ENCODE results near the gene NTN1. TPM values are rescaled to one million over a fixed set of nuclear protein-coding genes. Genes with fewer than 3 reads are reported as not detected.

NTN1 gene
- total and polyA plus RNA-seq, 4 donors, result 18.7 to 137 (median 60.1) TPM

DNA sequence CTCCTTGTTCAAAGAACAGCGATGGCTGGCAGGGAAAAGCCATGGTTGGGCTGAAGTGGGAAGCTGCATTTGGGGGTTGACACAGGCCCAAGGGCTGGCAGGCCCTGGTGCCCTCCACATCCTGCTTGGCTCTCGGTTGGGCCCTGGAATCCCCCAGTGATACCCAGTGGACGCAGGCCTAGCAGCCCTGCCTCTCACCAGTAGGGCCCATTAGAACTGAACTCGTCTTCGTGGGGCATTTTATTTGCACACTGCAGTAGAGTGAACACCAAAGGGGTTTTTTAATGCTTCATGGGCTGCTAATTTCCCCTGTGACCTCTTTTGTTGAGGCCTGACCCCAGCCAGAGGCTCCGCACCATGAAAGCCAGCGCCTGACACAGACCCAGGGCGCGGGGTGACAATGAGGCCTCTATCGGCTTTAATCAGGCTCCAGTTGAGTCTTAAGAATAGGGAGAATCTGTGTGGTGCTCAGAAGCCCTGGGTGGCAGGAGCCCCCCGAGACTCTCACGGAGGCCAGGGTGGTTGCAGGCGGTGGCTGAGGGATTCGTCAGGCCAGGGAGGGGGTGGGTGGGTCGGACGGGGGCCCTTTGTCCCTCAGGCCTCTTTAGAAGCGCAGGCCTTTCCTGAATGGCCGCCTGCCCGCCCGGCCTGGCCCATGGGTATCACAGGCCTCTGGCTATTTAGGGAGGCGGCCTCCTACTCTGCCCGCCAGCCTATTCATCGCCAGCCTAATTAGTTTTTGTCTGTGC, 199.3 kb downstream of the NTN1 start:
- no peaks in the 10 kb centered on the region for H3K9me3 ChIP-seq (ENCODE audit: control insufficient read depth, insufficient read depth, low read length)
- DNase-seq (ENCODE audit: low read depth in 4 of 6, low spot score in 6 of 6), result peak in 2 of 6 donors; percentile 49 to 54
- no peaks in the 10 kb centered on the region for H3K27me3 ChIP-seq (ENCODE audit: control insufficient read depth, insufficient read depth, low read length)
- peaks cover 31% of the 10 kb centered on the region for H3K4me1 ChIP-seq (ENCODE audit: control insufficient read depth, insufficient read depth, low read length)
- peaks cover 31% of the 10 kb centered on the region for H3K36me3 ChIP-seq (ENCODE audit: control insufficient read depth, insufficient read depth, low read length)
- WGBS (ENCODE audit: insufficient coverage), result 23% methylated on average over 20 of the region's 23 CpGs
- peak overlapping the region; percentile 58 for H3K27ac ChIP-seq (ENCODE audit: low read depth, low read length)
- no peak overlapping the region for H3K4me3 ChIP-seq (ENCODE audit: low read depth, low read length)

DNA sequence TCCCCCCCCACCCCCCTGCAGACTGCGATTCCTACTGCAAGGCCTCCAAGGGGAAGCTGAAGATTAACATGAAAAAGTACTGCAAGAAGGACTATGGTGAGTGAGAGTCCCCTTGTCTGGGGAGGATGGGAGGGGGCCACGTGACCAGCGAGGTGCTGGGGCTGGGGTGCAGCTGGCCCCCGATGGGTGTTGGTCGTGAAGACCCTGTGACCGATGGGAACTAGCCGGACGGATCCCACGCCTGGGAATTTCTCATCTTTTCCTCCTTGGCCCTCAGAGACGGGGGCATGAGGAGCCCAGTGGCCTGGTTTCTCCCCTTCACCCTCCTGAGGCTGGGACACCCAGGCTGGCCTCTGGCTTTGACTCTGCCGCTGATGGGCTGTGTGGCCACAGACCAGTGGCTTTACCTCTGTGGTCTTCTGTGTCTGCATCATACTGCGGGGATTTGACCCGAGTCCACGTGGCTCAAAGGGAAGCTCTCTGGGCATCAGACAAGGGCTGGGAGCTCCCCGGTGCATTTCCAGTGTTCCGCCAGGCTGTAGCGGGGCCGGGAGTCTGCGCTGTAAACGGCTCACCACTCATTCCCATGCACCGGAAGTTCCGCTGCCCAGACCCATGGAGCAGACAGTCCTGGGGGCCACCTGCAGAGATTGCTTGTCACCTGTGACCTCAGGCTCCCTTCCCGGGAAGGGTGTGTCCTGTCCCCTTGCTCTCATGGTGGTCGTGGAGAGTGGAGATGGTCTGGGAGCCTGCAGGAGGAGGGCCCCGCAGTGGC, 200.0 kb downstream of the NTN1 start:
- H3K4me3 ChIP-seq (ENCODE audit: low read depth, low read length), result no peak overlapping the region
- no peak for DNase-seq (ENCODE audit: low read depth in 4 of 6, low spot score in 6 of 6)
- peaks cover 38% of the 10 kb centered on the region for H3K36me3 ChIP-seq (ENCODE audit: control insufficient read depth, insufficient read depth, low read length)
- H3K4me1 ChIP-seq (ENCODE audit: control insufficient read depth, insufficient read depth, low read length), result peaks cover 31% of the 10 kb centered on the region
- no peak overlapping the region for H3K27ac ChIP-seq (ENCODE audit: low read depth, low read length)
- H3K27me3 ChIP-seq (ENCODE audit: control insufficient read depth, insufficient read depth, low read length), result no peaks in the 10 kb centered on the region
- no peaks in the 10 kb centered on the region for H3K9me3 ChIP-seq (ENCODE audit: control insufficient read depth, insufficient read depth, low read length)
- 71% methylated on average over 24 of the region's 25 CpGs for WGBS (ENCODE audit: insufficient coverage)

DNA sequence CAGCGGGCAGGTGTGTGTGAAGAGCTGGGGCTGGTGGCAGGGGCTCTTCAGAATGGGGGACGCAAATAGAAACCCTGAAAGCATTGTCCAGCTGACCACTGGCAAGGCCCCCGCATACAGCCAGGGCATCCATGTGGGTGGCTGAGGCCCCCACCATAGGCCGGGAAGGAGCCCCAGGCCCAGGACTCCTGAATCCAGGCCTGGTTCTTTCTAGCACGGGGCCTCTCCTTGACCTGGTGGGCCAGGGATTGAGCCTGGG, 200.5 kb downstream of the NTN1 start:
- no peaks in the 10 kb centered on the region for H3K27me3 ChIP-seq (ENCODE audit: control insufficient read depth, insufficient read depth, low read length)
- H3K4me3 ChIP-seq (ENCODE audit: low read depth, low read length), result no peak overlapping the region
- peaks cover 31% of the 10 kb centered on the region for H3K4me1 ChIP-seq (ENCODE audit: control insufficient read depth, insufficient read depth, low read length)
- DNase-seq (ENCODE audit: low read depth in 4 of 6, low spot score in 6 of 6), result no peak
- H3K27ac ChIP-seq (ENCODE audit: low read depth, low read length), result no peak overlapping the region
- peaks cover 43% of the 10 kb centered on the region for H3K36me3 ChIP-seq (ENCODE audit: control insufficient read depth, insufficient read depth, low read length)
- 96% methylated on average over 5 of the region's 5 CpGs for WGBS (ENCODE audit: insufficient coverage)
- no peaks in the 10 kb centered on the region for H3K9me3 ChIP-seq (ENCODE audit: control insufficient read depth, insufficient read depth, low read length)

DNA sequence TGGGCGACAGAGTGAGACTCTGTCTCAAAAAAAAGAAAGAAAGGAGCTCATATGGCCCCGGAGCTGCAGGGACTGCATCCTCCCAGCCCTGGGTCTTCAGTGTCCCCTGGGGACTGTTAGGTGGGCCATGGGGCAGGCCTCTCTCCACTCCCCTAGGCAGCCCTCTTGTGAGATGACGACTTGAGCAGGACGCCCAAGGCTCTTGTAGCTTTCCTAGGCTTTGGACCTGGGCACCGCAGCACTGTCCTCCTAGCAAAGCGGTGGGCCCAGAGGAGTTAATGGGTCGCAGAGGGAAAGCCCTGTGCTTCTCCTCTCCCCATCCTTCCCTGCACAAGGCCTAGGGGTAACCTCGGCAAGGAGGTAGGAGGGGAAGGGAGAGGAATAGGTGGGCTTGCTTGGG, 202.2 kb downstream of the NTN1 start:
- 80% methylated on average over 3 of the region's 8 CpGs for WGBS (ENCODE audit: insufficient coverage)
- H3K27me3 ChIP-seq (ENCODE audit: control insufficient read depth, insufficient read depth, low read length), result no peaks in the 10 kb centered on the region
- no peak overlapping the region for H3K4me3 ChIP-seq (ENCODE audit: low read depth, low read length)
- H3K36me3 ChIP-seq (ENCODE audit: control insufficient read depth, insufficient read depth, low read length), result peaks cover 56% of the 10 kb centered on the region
- no peaks in the 10 kb centered on the region for H3K9me3 ChIP-seq (ENCODE audit: control insufficient read depth, insufficient read depth, low read length)
- H3K4me1 ChIP-seq (ENCODE audit: control insufficient read depth, insufficient read depth, low read length), result peaks cover 36% of the 10 kb centered on the region
- no peak overlapping the region for H3K27ac ChIP-seq (ENCODE audit: low read depth, low read length)
- DNase-seq (ENCODE audit: low read depth in 4 of 6, low spot score in 6 of 6), result no peak

DNA sequence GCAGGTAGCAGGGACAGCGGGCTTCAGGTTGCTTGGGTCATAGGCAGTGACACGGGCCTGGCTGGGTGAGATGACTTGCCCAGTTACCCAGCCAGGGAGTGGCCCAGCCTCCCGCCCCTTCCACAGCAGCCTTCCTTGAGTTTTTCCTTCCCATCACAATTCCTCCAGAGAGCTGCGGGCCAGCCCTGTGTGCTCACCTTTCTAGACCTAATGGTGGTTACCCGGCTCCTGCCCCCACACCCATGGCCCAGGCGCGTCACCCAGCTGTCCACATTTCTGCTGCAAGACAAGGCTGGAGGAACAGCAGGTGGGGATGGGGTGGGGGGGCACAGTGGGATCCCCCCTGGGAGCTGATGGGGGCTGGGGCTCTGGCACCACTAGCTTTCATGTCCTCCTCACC, 203.2 kb downstream of the NTN1 start:
- Histone ChIP-seq H3K4me1 (ENCODE audit: control insufficient read depth, insufficient read depth, low read length) (peaks cover 36% of the 10 kb centered on the region), H3K27ac (ENCODE audit: low read depth, low read length) (no peak overlapping the region), H3K4me3 (ENCODE audit: low read depth, low read length) (no peak overlapping the region), H3K36me3 (ENCODE audit: control insufficient read depth, insufficient read depth, low read length) (peaks cover 55% of the 10 kb centered on the region), H3K27me3 (ENCODE audit: control insufficient read depth, insufficient read depth, low read length) (no peaks in the 10 kb centered on the region), H3K9me3 (ENCODE audit: control insufficient read depth, insufficient read depth, low read length) (no peaks in the 10 kb centered on the region)
- 94% methylated on average over 4 of the region's 7 CpGs for WGBS (ENCODE audit: insufficient coverage)
- DNase-seq (ENCODE audit: low read depth in 4 of 6, low spot score in 6 of 6), result no peak

DNA sequence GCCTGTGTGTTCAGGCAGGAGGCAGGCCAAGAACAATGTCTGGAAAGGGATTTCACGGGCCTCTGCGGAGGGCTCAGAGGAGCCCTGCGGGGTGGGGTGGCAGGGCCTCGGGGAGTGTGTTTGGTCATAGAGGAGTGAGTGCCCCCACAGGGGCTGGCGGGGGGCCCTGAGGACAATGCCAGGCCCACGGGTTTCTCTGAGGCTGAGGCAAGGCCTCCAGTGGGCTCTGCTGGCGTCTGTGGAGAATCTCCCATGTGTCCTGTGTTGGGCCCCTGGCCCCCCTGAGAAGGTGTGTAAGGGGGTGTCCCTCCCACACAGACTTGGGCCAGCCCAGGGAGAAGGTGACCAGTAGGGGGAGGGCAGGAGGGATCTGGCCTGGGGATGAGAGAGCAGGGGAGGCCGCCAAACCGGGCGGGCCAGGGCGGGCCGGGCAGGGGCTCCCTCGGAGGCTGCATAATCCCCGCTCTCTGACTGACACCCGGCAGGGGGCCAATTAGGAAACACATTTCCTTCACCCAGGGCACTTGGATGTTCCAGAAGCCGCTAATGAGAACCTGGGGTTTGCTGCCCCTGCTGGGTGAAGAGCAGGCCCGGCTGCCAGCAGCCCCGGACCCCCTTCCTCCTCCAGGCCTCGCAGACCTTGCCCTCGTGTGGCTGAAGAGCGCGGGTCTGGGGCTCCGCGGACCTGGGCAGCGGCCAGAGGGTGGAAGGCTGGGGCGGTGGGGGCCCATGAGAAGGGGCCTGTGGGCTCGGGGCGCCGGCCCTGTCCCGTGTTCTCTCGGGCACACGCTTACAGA, 204.2 kb downstream of the NTN1 start:
- Histone ChIP-seq H3K27me3 (ENCODE audit: control insufficient read depth, insufficient read depth, low read length) (no peaks in the 10 kb centered on the region), H3K4me1 (ENCODE audit: control insufficient read depth, insufficient read depth, low read length) (peaks cover 31% of the 10 kb centered on the region), H3K36me3 (ENCODE audit: control insufficient read depth, insufficient read depth, low read length) (peaks cover 60% of the 10 kb centered on the region), H3K27ac (ENCODE audit: low read depth, low read length) (no peak overlapping the region), H3K9me3 (ENCODE audit: control insufficient read depth, insufficient read depth, low read length) (no peaks in the 10 kb centered on the region), H3K4me3 (ENCODE audit: low read depth, low read length) (no peak overlapping the region)
- WGBS (ENCODE audit: insufficient coverage), result 59% methylated on average over 24 of the region's 32 CpGs
- peak in 1 of 6 donors; percentile 77 for DNase-seq (ENCODE audit: low read depth in 4 of 6, low spot score in 6 of 6)

DNA sequence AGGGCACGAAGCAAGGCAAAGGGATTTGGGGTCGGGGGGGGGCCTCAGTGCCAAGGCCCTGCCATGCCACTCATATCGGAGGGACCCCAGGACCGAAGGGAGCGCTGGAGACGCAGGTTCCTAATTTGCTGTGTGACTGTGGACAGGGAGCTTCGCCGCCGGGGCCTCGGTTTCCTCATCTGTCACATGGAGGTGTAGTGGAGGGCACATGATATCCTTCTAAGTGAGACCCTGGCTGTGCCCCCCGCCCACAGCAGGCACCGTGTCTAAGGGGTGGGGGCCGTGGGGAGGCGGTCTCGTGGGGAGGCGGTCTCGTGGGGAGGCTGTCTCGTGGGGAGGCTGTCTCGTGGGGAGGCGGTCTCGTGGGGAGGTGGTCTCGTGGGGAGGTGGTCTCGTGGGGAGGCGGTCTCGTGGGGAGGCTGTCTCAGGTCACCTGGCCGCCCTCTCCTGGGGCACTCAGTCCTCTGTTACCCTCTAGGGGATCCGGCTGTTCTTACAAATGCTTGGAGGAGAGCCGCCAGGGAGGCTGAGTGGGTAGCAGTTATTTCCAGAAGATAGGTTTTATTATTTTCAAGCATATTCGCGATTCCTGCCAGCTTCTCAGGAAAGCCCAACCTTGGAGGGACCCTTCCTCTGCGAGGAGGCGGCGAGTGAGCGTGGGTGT, 205.0 kb downstream of the NTN1 start:
- Histone ChIP-seq H3K27ac (ENCODE audit: low read depth, low read length) (no peak overlapping the region), H3K9me3 (ENCODE audit: control insufficient read depth, insufficient read depth, low read length) (no peaks in the 10 kb centered on the region), H3K27me3 (ENCODE audit: control insufficient read depth, insufficient read depth, low read length) (no peaks in the 10 kb centered on the region), H3K36me3 (ENCODE audit: control insufficient read depth, insufficient read depth, low read length) (peaks cover 59% of the 10 kb centered on the region), H3K4me3 (ENCODE audit: low read depth, low read length) (no peak overlapping the region), H3K4me1 (ENCODE audit: control insufficient read depth, insufficient read depth, low read length) (peaks cover 30% of the 10 kb centered on the region)
- no peak for DNase-seq (ENCODE audit: low read depth in 4 of 6, low spot score in 6 of 6)
- 85% methylated on average over 24 of the region's 34 CpGs for WGBS (ENCODE audit: insufficient coverage)

DNA sequence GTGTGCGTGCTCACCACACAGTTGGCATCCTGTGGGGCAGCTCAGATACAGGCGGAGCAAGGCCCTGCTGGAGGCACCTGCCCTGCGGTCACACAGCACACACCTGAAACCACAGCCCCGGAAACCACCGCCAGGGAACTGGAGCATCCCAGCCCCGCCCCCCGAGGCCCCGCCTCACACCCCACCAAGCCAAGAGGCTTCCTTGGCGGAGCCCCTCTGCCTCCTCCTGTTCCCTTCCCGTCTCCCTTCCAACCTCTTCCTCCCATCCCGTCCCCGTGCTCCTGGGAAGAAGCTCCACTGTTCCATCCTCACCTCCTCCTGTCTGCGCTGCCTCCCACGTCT, 205.5 kb downstream of the NTN1 start:
- no peaks in the 10 kb centered on the region for H3K9me3 ChIP-seq (ENCODE audit: control insufficient read depth, insufficient read depth, low read length)
- DNase-seq (ENCODE audit: low read depth in 4 of 6, low spot score in 6 of 6), result no peak
- WGBS (ENCODE audit: insufficient coverage), result 77% methylated on average over 13 of the region's 14 CpGs
- H3K4me3 ChIP-seq (ENCODE audit: low read depth, low read length), result no peak overlapping the region
- H3K27ac ChIP-seq (ENCODE audit: low read depth, low read length), result no peak overlapping the region
- H3K27me3 ChIP-seq (ENCODE audit: control insufficient read depth, insufficient read depth, low read length), result peaks cover 1% of the 10 kb centered on the region
- peaks cover 30% of the 10 kb centered on the region for H3K4me1 ChIP-seq (ENCODE audit: control insufficient read depth, insufficient read depth, low read length)
- H3K36me3 ChIP-seq (ENCODE audit: control insufficient read depth, insufficient read depth, low read length), result peaks cover 59% of the 10 kb centered on the region

DNA sequence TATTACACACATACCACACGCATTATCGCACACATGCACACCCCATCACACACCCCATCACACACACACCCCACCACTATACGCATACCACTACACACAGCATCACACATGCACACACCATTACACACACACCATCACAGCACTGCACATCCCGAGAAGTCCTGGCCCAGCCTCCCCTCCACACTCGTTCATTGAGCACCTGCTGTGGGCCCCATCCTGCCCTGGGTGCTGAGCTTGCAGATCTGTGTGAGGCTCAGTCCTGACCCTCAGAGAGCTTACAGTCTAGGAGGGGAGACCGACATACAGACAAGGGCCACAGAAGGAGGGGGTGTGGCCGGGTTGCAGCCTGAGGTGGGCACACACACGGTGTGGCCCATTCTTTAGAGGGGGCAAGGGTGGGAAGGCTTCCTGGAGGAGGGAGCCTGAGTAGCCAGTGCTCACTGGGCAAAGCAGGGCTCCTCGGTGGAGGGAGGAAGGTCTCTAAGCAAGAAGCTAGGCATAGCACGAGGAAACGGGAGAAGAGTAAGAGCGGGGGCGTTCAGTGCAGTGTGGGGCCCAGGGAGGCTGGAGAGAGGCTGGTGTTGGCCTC, 206.6 kb downstream of the NTN1 start:
- no peaks in the 10 kb centered on the region for H3K9me3 ChIP-seq (ENCODE audit: control insufficient read depth, insufficient read depth, low read length)
- peaks cover 37% of the 10 kb centered on the region for H3K4me1 ChIP-seq (ENCODE audit: control insufficient read depth, insufficient read depth, low read length)
- WGBS (ENCODE audit: insufficient coverage), result 83% methylated on average over 12 of the region's 13 CpGs
- peaks cover 2% of the 10 kb centered on the region for H3K27me3 ChIP-seq (ENCODE audit: control insufficient read depth, insufficient read depth, low read length)
- no peak overlapping the region for H3K27ac ChIP-seq (ENCODE audit: low read depth, low read length)
- DNase-seq (ENCODE audit: low read depth in 4 of 6, low spot score in 6 of 6), result no peak
- H3K4me3 ChIP-seq (ENCODE audit: low read depth, low read length), result no peak overlapping the region
- peaks cover 62% of the 10 kb centered on the region for H3K36me3 ChIP-seq (ENCODE audit: control insufficient read depth, insufficient read depth, low read length)
